GM10248 (cell line): Measurements from ENCODE around the gene RBM38.

Experiments
- CTCF ChIA-PET: fragments of 300-600 bp; sonication (Branson Sonifier 250); formaldehyde crosslinking; extraction: SDS; loops from one replicate; lab custom pipeline; 2021; ENCODE audit warnings: antibody characterized with exemption; lab: Yijun Ruan, JAX
- POLR2A ChIA-PET: fragments of 350-650 bp; sonication (Branson Sonifier 250); formaldehyde crosslinking; extraction: SDS; loops from one replicate; lab custom pipeline; 2020; ENCODE audit warnings: antibody characterized with exemption; lab: Yijun Ruan, JAX
- DNase-seq: peaks from one replicate; pipeline ENCODE4 v3.0.0; 2012; ENCODE audit errors: extremely low spot score
- TF ChIP-seq, protein P1 (sequence below): IDR thresholded peaks from 2 replicates; pipeline ENCODE4 v1.5.1; 2012; ENCODE audit warnings: mild to moderate bottlenecking, low read depth; ENCODE audit errors: extremely low read depth, missing control alignments, control extremely low read depth

RBM38 gene

DNA sequence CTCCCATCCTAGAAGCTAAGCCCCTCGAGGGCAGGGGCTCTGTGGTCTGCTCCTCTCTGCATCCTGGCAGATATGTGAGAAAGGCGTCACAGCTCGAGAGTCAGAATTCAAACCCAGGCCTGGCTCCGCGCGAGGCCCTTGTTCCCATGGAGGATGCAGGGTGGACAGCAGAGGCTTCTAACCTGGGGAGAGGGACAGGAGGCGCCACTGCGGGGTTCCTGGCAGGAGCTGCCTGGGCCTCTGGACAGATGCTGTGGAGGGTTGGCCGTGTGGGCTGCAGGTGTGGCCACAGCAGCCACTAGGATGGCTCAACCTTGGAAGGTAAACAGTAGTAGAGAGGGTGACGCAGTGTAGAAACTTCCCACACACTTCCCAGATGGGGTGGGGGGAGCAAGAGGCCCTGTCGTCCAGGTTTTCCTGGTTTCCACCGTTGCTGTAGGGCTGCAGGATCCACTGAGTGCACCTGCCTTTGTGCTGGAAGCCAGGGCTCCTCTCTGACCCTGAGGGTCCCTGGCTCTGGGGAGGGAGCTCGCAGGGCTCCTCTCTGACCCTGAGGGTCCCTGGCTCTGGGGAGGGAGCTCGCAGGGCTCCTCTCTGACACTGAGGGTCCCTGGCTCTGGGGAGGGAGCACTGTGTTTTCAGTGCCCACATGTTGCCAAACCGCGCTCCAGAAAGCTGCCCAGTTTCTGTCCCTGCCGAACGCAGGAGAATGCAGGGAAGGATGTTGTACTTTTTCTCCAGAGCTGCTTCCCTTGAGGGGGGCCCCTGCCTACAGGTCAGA lies 14.2 kb downstream of the RBM38 start:
- CTCF ChIA-PET, result interaction anchor here (0.9 kb wide), 1 partner anchor 15 kb away, joined by 3 read pairs; no protein-coding TSS in a partner anchor
- no peak for DNase-seq
- TF ChIP-seq, protein P1, sequence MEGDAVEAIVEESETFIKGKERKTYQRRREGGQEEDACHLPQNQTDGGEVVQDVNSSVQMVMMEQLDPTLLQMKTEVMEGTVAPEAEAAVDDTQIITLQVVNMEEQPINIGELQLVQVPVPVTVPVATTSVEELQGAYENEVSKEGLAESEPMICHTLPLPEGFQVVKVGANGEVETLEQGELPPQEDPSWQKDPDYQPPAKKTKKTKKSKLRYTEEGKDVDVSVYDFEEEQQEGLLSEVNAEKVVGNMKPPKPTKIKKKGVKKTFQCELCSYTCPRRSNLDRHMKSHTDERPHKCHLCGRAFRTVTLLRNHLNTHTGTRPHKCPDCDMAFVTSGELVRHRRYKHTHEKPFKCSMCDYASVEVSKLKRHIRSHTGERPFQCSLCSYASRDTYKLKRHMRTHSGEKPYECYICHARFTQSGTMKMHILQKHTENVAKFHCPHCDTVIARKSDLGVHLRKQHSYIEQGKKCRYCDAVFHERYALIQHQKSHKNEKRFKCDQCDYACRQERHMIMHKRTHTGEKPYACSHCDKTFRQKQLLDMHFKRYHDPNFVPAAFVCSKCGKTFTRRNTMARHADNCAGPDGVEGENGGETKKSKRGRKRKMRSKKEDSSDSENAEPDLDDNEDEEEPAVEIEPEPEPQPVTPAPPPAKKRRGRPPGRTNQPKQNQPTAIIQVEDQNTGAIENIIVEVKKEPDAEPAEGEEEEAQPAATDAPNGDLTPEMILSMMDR, result no peak
- POLR2A ChIA-PET, result interaction anchor here (0.9 kb wide), 1 partner anchor 17 kb away, joined by 5 read pairs; no protein-coding TSS in a partner anchor

DNA sequence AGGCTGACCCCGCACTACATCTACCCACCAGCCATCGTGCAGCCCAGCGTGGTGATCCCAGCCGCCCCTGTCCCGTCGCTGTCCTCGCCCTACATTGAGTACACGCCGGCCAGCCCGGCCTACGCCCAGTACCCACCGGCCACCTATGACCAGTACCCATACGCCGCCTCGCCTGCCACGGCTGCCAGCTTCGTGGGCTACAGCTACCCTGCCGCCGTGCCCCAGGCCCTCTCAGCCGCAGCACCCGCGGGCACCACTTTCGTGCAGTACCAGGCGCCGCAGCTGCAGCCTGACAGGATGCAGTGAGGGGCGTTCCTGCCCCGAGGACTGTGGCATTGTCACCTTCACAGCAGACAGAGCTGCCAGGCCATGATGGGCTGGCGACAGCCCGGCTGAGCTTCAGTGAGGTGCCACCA lies 16.4 kb downstream of the RBM38 start:
- TF ChIP-seq, protein P1, result no peak
- ChIA-PET POLR2A (interaction anchor here (1.0 kb wide), 1 partner anchor 9 kb away, joined by 3 read pairs; no protein-coding TSS in a partner anchor), CTCF (interaction anchor here (1.2 kb wide), 1 partner anchor 66 kb away, joined by 4 read pairs; no protein-coding TSS in a partner anchor)
- no peak for DNase-seq

DNA sequence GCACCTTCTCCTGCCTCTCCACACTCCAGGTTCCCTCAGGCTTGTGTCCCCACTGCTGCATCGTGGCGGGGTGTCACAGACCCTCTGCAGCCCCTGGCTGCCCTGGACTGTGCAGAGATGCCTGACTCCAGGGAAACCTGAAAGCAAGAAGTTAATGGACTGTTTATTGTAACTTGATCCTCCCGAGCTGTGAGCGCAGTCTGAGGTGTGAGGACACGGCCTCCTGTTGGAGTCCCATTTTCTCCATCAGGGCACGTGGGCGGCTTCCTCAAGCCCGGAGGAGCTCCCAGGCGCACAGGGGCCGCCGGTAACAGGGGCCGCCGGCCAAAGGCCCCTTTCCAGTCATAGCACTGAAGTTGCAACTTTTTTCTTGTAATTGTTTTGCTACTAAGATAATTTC lies 16.9 kb downstream of the RBM38 start:
- DNase-seq, result no peak
- ChIA-PET CTCF (interaction anchor here (1.2 to 1.4 kb wide), 2 partner anchors 25 to 65 kb away, joined by 3 to 4 read pairs; no protein-coding TSS in a partner anchor), POLR2A (interaction anchor here (1.0 kb wide), 1 partner anchor 10 kb away, joined by 3 read pairs; no protein-coding TSS in a partner anchor)
- TF ChIP-seq, protein P1, result no peak

GRCh38 chr20:57408536-57409233 lies 17.5 kb downstream of the RBM38 start:
- no peak for DNase-seq
- TF ChIP-seq, protein P1, result no peak
- CTCF ChIA-PET, result interaction anchor here (0.6 to 1.4 kb wide), 2 partner anchors 26 to 88 kb away, joined by 3 read pairs; no protein-coding TSS in a partner anchor
- POLR2A ChIA-PET, result interaction anchor here (0.8 kb wide), 1 partner anchor 11 kb away, joined by 3 read pairs; no protein-coding TSS in a partner anchor

DNA sequence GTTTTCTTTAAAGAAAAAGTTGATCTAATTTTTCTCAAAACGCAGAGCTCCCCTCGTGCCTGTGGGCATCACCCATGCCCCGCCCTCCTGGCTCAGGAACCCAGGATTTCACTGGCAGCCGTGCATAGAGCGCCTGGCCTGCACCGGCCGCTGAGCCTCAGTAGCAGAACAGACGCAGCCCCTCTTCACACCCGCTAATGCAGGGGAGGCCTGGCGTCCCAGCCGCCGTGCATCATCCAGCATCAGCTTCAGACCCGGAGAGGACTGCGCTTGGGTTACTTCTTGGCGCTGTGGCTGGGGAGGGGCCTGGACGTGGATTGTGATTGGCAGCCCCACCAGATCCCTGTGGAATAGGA lies 18.1 kb downstream of the RBM38 start:
- CTCF ChIA-PET, result interaction anchor here (0.6 to 1.4 kb wide), 2 partner anchors 26 to 87 kb away, joined by 3 read pairs; no protein-coding TSS in a partner anchor

More for the DNA sequence above, 18.1 kb downstream of the RBM38 start:
- DNase-seq, result no peak
- POLR2A ChIA-PET, result interaction anchor here (0.8 kb wide), 1 partner anchor 11 kb away, joined by 3 read pairs; no protein-coding TSS in a partner anchor
- TF ChIP-seq, protein P1, result no peak
